SH-SY5Y (cell line): ENCODE measurements around the gene UNC5C.

Experiments
- GATA2 ChIP-seq: IDR thresholded peaks from 2 replicates; pipeline ENCODE4 v1.6.1; 2011; ENCODE audit warnings: mild to moderate bottlenecking, low read depth, low read length
- GATA3 ChIP-seq: IDR thresholded peaks from 2 replicates; pipeline ENCODE4 v1.6.1; 2011; ENCODE audit warnings: low read depth, mild to moderate bottlenecking, low read length, moderate library complexity

Gene UNC5C

DNA sequence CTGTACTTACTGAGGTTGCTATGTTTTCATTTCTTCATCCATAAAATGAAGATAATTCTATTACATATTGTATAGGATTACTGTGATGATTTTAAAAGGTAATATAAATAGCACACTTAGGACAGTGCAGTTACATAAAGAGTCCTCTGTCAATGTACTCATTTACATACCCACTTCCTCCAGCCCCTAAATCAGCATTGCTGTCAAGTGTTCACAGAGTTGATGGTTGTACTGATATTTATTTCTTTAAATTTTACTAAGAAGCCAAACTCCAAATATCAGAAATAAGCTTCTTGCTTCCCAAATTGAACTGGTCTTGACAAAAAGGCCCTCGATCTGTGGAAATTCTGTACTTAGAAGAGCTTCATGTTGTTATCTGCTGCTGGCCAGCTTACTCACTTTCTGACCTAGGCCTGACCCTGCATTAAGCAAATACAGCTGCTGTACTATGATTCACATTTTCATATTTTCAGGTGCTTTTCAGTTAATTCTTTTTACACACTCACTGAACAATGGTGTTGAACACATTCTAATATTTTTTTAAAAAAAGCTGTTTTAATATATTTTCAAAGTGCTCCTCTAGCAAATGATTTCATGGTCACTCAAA lies 259.6 kb downstream of the UNC5C start:
- no peak for TF ChIP-seq GATA2
- no peak for TF ChIP-seq GATA3

DNA sequence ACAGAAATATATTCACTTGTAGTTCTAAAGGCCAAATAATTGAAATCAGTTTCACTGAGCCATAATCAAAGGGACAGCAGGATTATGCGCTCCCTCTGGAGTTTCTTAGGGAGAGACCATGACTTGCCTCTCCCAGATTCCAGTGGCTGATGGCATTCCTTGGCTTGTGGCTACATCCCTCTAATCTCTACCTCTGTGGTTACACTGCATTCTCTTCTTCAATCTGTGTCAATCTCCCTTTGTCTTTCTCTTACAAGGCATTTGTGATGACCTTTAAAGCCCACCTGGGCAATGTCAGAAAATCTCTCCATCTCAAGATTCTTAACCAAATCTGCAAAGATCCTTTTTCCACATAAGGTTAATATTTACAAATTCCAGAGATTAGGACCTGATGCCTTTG lies 260.2 kb downstream of the UNC5C start:
- no peak for TF ChIP-seq GATA2
- no peak for TF ChIP-seq GATA3

DNA sequence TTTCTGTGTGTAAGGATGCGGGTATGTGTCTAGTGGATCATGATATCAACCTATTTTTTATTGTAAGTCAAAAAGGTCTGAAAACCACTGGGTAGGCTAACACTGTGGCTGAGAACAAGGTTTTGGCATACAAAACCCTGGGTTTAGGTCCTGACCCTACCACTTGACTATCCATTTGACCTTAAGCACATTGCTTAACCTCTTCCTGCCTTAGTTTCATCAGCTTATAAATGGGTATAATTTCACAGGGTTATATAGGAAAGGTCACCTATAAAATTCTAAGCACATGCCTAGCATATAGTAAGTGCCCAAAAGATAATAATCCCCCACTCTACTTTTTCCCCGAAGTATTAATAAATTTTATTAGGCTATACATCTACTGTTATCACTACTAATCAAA lies 263.0 kb downstream of the UNC5C start:
- TF ChIP-seq GATA3 (no peak), GATA2 (no peak)

DNA sequence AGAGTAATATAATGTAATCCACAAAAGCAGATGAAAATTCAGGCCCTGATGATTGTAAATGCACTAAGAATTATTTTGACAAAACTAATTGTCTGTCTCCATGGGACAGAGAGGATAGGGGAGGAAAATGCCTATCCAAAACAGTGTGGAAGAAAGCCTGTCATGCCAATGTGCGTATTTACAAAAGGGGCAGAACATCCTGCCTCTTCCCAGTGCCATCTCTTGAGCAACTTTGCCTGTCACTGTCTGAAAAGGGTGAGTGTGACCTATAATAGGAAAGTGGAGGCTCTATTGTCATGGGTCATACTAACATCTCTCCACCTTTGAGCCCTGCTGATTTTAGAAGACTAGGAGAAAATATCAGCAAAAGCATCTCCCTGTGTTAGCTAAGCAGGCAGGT lies 264.1 kb downstream of the UNC5C start:
- TF ChIP-seq GATA2: no peak
- TF ChIP-seq GATA3: no peak

DNA sequence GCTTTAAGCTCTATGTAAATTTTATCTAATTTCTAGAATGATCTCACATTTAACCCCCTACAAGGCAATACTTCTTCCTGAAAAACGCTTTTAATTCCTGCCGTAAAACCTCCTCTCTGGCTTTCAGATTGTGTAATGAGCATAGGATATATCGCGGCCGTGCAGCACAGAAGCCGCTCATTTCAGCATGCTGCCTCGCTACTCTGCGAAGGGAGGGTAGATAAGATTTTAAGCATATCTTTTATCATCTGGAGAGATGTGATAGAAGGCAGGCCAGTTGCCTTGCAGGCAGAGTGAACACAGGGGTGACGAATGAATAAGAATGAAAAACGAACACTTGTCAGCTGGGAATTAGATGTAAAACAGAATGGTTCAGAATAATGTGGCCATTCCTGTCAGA lies 265.5 kb downstream of the UNC5C start:
- TF ChIP-seq GATA2 (peak; percentile 97), GATA3 (peak; percentile 95)

DNA sequence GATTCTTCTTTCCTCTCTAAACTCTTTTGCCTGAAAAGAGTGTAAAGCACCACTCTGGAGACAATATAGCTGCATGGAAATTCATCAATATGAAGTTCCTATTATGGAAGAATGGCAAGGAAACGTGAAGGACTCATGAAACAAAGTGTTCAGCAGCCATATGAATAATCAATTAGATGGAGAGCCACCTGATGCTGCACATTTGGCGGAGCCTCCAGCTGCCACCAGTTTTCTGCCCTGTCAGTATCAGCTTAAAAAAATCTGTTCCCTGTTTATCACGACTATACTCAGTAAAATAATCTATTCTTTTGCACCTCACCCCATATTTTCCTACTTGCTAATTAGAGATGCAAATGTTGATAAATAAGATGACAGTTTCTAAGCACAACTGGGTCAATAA lies 276.0 kb downstream of the UNC5C start:
- TF ChIP-seq GATA3 (no peak), GATA2 (no peak)

DNA sequence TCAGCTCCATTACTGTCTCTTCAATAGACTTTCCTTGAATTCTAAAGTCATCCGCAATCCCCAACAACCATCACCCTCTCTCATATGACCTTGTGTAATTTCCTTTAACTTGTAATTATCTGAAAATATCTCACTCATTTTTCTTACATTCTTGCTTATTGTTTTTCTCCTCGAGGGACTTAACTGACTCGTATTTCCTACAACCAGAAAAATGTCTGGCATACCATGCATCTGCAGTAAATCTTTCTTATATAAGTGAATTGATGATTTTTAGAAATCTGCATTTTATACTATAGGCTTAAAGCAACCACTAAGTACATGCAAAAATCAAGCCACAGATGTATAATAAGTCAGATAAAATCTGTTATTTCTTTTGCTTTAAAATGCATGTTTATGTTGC lies 276.7 kb downstream of the UNC5C start:
- TF ChIP-seq GATA2 (no peak), GATA3 (no peak)

DNA sequence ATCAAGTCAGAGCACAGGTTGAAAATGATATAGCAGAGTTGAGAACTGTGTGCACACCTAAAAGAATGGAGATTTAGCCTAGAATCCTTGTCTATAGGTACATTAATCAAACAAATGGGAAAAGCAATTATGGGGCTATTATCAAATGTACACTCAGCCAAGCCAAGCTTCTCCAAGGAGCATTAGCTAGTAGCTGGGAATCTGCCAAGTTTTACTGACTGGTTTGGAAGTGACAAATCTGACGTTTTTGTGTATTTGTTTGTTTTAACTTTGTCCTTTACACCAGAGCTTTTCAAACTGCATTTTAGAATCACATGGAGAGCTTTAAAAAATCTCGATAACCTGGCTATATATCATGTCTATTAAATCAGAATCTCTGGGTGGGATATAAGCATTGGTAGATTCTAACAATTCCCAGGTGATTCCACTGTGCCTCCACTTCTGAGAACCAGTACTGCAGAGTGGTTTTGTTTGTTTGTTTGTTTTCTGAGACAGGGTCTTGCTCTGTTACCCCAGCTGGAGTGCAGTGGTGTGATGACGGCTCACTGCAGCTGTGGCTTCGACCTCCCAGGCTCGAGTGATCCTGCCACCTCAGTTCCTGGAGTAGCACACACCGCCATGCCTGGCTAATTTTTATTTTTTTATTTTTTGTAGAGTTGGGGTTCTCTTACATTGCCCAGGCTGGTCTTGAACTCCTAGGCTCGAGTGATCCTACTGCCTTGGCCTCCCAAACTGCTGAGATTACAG lies 279.8 kb downstream of the UNC5C start:
- TF ChIP-seq GATA2 (no peak), GATA3 (no peak)

DNA sequence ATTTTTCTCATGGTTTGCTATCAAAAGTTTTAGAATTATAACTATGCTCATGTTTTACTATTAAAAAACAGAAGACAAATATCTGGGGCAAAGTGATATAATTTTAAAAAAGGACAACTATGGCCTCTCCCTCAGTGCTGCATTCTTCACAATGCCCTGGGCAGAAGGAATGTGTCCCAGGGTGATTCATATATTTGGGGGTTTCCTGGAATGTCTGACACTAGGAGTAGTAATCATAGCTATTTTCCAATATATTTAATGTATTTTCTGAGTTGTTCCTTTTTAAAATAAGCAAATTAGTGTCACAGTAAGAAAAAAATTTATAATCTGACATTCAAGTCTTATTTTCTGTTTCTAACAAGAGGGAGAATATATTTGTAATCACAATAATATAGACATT lies 281.7 kb downstream of the UNC5C start:
- TF ChIP-seq GATA2: no peak
- TF ChIP-seq GATA3: no peak

DNA sequence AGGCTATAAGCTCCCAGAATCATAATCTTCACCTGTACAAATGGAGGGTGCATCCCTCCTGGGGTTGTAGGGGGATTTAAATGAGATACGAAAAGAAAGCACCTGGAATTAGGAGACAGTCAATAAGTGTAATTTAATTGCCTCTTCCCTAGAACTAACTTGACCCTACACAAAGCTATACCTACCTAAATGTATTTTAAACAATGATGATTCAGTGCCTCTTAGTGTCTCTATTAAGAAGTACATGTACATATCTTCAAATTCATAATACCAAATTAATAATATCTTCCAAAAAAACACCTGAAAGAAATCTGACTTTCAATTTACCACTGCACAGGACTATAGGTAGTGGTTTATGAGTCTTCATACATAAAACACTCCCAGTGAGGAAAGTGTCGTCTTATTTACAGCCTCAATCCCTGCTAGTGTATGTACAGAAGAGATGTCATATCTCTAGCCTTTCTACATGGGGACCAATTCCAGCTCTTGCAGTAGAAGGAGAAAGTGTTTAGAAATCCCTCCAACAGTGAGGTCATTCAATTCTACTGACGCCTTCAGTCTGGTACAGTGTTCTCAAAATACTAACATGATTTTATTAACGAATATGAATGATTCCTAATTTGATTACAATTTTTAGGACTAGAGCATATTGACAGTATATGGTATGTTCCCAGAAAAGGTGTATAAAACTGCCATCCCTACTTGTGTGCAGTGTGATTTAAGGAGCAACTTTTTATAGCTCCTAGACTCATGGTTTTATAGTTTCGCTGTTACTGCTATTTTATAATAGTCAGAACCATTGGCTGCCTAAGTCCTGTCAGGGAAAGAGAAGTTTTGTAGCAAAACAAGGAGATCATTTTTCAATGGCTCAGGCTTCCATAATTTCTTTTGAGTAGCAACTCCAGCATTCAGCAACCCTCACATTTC lies 282.7 kb downstream of the UNC5C start:
- TF ChIP-seq GATA2 (no peak), GATA3 (no peak)

DNA sequence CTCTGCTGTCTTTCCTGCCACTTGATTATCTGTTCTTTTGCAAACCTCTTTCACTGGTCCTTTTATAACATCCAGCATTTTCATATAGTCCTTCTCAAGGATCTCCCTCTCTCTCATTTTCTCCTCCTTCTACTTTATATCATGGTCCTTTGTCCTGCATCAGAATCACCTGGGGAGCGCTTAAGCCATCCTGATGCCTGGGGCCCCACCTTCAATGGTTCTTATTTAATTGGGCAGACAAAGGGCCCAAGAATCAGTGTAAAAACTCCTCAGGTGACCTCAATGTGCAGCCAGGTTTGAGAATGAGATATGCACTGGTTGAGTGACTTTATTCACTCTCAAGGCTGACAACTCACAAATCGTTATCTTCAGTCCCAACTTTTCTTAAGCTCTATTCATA lies 283.9 kb downstream of the UNC5C start:
- no peak for TF ChIP-seq GATA2
- no peak for TF ChIP-seq GATA3

DNA sequence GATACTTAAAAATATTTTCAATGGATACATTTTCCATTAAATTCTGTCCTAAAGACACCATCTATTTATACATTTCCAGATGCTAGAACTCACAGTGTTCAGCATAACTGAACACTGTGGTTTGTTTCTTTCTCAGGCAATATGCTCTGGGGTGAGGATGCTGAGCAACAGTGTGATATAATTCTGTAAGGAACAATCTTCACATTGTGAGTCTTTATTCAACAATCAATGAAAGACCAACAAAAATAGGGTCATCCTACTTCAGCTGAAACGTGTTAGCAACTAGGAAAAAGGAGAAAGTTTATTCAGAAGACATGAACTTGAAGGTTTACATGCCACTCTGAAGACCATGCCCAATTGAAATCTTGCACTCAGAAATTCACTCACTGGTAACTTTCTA lies 284.8 kb downstream of the UNC5C start:
- TF ChIP-seq GATA3 (no peak), GATA2 (no peak)

DNA sequence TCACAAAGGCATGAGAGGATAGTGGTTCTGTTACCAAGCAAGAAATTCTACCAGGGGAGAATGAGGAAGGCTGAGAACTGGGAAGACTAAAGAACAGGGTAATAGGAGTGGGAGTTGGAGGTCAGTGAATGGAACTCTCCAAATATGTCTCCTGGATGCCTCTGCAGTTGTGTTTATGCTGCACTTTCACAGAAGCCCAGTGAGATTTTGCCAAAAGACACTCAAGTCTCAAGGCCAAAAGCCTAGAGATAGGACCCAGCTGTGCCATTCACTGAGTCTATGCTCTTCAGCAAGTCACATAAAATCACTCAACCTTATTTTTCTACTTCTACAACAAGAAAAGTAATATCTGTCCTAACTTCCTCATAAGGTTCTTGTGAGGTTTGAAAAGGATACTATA lies 285.4 kb downstream of the UNC5C start:
- TF ChIP-seq GATA3 (no peak), GATA2 (no peak)

DNA sequence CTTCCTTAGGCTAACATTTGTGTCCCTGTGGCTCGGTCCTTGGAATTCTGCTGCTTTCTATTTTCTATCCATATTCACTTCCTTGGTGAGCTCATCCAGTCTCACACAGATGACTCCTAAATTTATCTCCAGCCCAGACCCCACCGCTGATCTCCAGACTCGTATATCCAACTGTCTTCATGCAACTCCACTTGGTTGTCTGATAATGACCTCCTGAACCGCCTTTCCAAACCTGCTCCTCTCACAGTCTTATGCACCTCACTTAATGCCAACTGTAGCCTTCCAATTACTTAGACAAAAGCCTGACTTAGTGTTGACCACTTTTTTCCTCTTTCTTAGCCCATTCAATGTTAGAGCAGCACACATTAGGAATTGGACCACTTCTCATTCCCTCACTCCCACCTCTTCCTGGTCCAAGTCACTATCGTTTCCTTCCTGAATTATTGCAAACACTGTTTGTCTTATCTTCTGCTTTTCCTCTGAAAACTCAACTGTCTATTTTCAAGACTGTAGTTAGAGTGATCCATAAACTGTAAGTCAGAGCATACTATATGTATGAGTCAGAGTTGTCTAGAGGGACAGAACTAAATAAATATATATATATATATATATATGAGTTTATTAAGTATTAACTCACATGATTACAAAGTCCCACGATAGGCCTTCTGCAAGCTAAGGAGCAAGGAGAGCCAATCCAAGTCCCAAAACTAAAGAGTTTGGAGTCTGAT lies 292.5 kb downstream of the UNC5C start:
- TF ChIP-seq GATA2: no peak
- TF ChIP-seq GATA3: no peak
